ENCODE results near the gene CUL1.
A peak's percentile ranks its signal among the peaks of the same experiment; 100 is the strongest.

The CUL1 gene

DNA sequence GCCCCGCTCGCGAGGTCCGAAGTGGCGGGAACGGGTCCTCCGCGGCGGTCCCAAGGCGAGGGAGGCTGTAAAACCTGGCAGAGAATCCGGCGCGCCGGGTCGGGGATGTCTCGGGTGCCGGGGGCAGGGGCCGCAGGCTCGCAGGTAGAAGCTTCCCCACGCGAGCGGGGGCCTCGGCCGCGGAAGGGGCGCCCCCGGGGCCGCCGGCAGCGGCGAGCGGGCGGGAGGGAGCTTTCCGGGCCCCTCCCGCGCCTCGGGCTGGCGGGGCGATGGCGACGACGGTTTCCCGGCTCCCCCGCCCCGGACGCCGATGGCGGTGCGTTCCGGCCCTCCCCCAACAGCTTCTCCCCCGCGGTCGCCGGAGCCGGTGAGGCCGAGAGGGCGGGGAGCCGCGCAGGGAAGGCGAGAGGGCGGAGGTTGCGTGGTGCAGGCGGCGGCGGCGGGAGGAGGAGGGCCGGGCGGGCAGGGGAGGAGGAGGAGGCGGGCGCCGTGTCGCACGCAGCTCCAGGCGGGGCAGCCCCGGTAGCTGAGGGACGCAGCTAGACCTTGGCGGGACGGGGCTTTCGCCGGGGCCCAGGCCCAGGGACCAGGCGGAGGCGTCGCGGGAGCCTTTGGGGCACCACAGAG, at the start of gene CUL1:
CUL1 (plus strand) TSS at position 507 of the 627 bp plus-strand sequence. CDS start 31,220 bp downstream, outside the sequence.
- H3K4me1 ChIP-seq, result peaks cover 0 to 42% (median 28%) of the 10 kb centered on the region in 4 donors
- intact Hi-C loops (cut with DNase I; ENCODE audit: low total_unique reads), result loop anchor here (2.0 to 10.0 kb wide), 3 partner anchors 189 to 266 kb away; no protein-coding TSS in a partner anchor

DNA sequence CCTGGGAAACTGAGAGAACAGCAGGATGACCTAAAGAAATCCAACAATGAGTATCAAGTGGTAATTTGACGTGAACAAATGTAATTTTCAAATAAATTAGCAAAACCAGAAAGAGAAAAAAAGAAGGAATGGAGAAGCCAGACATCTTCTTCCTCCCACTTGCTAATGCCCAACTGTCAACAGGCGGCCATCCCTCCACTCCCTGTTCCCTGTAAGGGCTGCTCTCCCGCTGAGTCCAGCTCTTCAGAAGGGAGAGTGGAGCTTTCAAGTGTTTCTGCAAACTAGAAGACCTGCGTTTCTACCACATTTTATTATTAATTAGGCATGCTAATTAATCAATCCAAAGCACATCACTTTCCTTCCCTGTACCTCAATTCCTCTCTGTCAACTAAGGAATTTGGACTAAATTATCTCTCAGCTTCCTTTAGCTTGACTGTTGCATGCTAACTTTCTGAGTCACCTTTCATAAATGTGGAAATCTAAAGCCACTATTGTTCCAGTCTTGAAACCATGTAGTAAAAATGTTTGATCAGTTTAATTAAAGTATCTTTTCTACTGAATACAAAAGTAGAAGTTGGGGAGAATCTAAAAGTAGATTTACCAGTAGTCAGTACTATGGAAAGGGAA, 48.4 kb upstream of the CUL1 start:
- TF ChIP-seq, protein P1, sequence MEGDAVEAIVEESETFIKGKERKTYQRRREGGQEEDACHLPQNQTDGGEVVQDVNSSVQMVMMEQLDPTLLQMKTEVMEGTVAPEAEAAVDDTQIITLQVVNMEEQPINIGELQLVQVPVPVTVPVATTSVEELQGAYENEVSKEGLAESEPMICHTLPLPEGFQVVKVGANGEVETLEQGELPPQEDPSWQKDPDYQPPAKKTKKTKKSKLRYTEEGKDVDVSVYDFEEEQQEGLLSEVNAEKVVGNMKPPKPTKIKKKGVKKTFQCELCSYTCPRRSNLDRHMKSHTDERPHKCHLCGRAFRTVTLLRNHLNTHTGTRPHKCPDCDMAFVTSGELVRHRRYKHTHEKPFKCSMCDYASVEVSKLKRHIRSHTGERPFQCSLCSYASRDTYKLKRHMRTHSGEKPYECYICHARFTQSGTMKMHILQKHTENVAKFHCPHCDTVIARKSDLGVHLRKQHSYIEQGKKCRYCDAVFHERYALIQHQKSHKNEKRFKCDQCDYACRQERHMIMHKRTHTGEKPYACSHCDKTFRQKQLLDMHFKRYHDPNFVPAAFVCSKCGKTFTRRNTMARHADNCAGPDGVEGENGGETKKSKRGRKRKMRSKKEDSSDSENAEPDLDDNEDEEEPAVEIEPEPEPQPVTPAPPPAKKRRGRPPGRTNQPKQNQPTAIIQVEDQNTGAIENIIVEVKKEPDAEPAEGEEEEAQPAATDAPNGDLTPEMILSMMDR (IDR thresholded peaks at IDR 0.05), result no peak
- Histone ChIP-seq H3K9me3 (no peaks in the 10 kb centered on the region), H3K27me3 (peaks cover 0 to 3% of the 10 kb centered on the region in 2 donors), H3K36me3 (no peaks in the 10 kb centered on the region), H3K27ac (no peak overlapping the region), H3K4me3 (no peak overlapping the region), H3K4me1 (no peaks in the 10 kb centered on the region)
- intact Hi-C loops (cut with DNase I; ENCODE audit: low total_unique reads), result no loop called here
- DNase-seq, result no peak

More for the DNA sequence above, at the start of gene CUL1:
- no peaks in the 10 kb centered on the region for H3K9me3 ChIP-seq
- peak; percentile 86 to 94 for DNase-seq
- peak within 1 kb of the TSS; percentile 69 to 93 for H3K4me3 ChIP-seq
- TF ChIP-seq, protein P1 (IDR thresholded peaks at IDR 0.05), result no peak
- H3K27ac ChIP-seq, result peak within 1 kb of the TSS; percentile 92 to 98
- no peaks in the 10 kb centered on the region for H3K36me3 ChIP-seq
- H3K27me3 ChIP-seq, result no peaks in the 10 kb centered on the region

DNA sequence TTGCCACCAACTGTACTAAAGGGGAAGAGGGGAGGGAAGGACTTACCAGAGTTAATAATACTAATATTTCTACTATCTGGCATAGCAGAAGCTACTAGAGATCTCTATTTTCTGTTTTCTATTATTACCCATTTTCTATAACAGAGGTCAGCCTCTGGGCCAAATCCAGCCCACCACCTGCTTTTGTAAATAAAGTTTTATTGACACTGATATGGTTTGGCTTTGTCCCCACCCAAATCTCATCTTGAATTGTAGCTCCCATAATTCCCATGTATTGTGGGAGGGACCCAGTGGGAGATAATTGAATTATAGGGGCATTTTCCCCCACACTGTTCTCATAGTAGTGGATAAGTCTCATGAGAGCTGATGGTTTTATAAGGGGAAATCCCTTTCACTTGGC, 45.9 kb upstream of the CUL1 start:
- TF ChIP-seq, protein P1 (IDR thresholded peaks at IDR 0.05), result no peak
- intact Hi-C loops (cut with DNase I; ENCODE audit: low total_unique reads), result no loop called here
- no peaks in the 10 kb centered on the region for H3K4me1 ChIP-seq
- H3K27ac ChIP-seq, result no peak overlapping the region
- H3K9me3 ChIP-seq, result no peaks in the 10 kb centered on the region
- no peak overlapping the region for H3K4me3 ChIP-seq
- no peaks in the 10 kb centered on the region for H3K36me3 ChIP-seq
- peaks cover 0 to 3% of the 10 kb centered on the region in 2 donors for H3K27me3 ChIP-seq
- no peak for DNase-seq

DNA sequence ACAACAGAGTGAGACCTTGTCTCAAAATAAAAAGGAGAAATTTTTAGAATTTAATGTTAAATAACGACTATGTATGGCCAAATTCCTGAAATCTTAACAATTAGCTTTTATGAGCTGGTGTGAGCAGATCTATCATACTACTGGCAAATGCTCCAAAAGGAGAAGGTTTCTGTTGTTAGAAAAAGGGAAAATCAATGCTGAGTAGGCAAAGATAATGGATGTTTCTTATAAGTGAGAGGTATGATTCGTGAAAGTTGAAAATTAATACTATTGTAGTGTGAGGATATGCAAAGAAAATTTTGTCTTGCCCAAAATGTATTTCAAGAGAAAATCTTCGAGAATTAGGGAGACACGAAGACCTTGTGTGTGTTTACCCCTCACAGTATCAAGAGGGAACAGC, 40.8 kb upstream of the CUL1 start:
- intact Hi-C loops (cut with DNase I; ENCODE audit: low total_unique reads), result no loop called here
- TF ChIP-seq, protein P1 (IDR thresholded peaks at IDR 0.05), result no peak
- Histone ChIP-seq H3K4me3 (no peak overlapping the region), H3K36me3 (no peaks in the 10 kb centered on the region), H3K27me3 (no peaks in the 10 kb centered on the region), H3K27ac (no peak overlapping the region), H3K4me1 (no peaks in the 10 kb centered on the region), H3K9me3 (no peaks in the 10 kb centered on the region)
- no peak for DNase-seq

DNA sequence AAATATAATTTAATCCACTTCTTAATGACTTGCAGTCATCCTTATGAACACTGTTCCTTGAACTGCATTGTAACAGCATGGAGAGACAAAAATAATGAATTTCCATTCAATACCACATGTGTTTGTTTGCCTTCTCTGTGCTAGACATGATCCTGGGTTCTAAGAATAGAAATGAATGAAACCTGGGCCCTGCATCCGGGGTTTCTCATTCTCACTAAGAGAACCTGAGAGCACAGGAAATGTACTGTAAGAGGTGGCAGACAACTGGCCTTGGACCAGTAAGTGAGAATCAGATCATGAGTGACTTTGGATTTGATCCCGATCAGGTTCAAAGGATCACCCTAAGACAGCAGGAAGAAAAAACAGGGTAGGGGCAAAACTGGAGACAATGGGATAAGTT, 37.2 kb upstream of the CUL1 start:
- no peak for DNase-seq
- Histone ChIP-seq H3K4me3 (no peak overlapping the region), H3K27ac (no peak overlapping the region), H3K27me3 (no peaks in the 10 kb centered on the region), H3K4me1 (peaks cover 0 to 26% (median 10%) of the 10 kb centered on the region in 4 donors), H3K9me3 (no peaks in the 10 kb centered on the region), H3K36me3 (no peaks in the 10 kb centered on the region)
- intact Hi-C loops (cut with DNase I; ENCODE audit: low total_unique reads), result no loop called here
- TF ChIP-seq, protein P1 (IDR thresholded peaks at IDR 0.05), result no peak
